DOHH2 (cell line): ENCODE measurements around the gene NR1H2.

Experiments used
- H3F3A ChIP-seq: fragments of 200-600 bp; sonication (generic), shearing (Covaris generic); 2 replicates; pipeline ENCODE4 v1.6.0; 2016; ENCODE audit warnings: antibody characterized with exemption, mild to moderate bottlenecking; ENCODE audit not compliant: control insufficient read depth, insufficient read depth
- H3K27ac ChIP-seq: fragments of 200-600 bp; sonication (generic); 2 replicates; pipeline ENCODE4 v1.5.1; 2014; ENCODE audit warnings: low read depth, mild to moderate bottlenecking, low read length, moderate library complexity
- H3K27me3 ChIP-seq: fragments of 200-600 bp; sonication (generic); 2 replicates; pipeline ENCODE4 v1.6.1; 2014; ENCODE audit warnings: mild to moderate bottlenecking, low read length, mixed read lengths; ENCODE audit not compliant: control insufficient read depth
- H3K36me3 ChIP-seq: fragments of 200-600 bp; sonication (generic); 2 replicates; pipeline ENCODE4 v1.6.1; 2014; ENCODE audit warnings: mild to moderate bottlenecking, low read length, moderate library complexity, mixed read lengths; ENCODE audit not compliant: control insufficient read depth
- H3K4me1 ChIP-seq: fragments of 200-600 bp; sonication (generic); 2 replicates; pipeline ENCODE4 v1.6.1; 2014; ENCODE audit warnings: mild to moderate bottlenecking, low read length, mixed read lengths; ENCODE audit not compliant: control insufficient read depth
- H3K4me2 ChIP-seq: fragments of 200-600 bp; sonication (generic); 2 replicates; pipeline ENCODE4 v1.6.0; 2014; ENCODE audit warnings: mild to moderate bottlenecking, low read length, moderate library complexity
- H3K4me3 ChIP-seq: fragments of 200-600 bp; sonication (generic); 2 replicates; pipeline ENCODE4 v1.5.1; 2014; ENCODE audit warnings: mild to moderate bottlenecking, low read length, mixed read lengths
- H3K79me2 ChIP-seq: fragments of 200-600 bp; sonication (generic); 2 replicates; pipeline ENCODE4 v1.6.1; 2014; ENCODE audit warnings: mild to moderate bottlenecking, low read length, mixed read lengths; ENCODE audit not compliant: control insufficient read depth
- H3K9me2 ChIP-seq: fragments of 200-600 bp; sonication (generic); replicated peaks from 2 replicates; pipeline ENCODE4 v1.6.1; 2014; ENCODE audit warnings: mild to moderate bottlenecking, low read length, mixed read lengths; ENCODE audit not compliant: control insufficient read depth
- H3K9me3 ChIP-seq: fragments of 200-600 bp; sonication (generic); 2 replicates; pipeline ENCODE4 v1.6.1; 2014; ENCODE audit warnings: antibody characterized with exemption, low read length, mixed read lengths; ENCODE audit not compliant: control insufficient read depth, insufficient read depth
- H4K20me1 ChIP-seq: fragments of 200-600 bp; sonication (generic); 2 replicates; pipeline ENCODE4 v1.6.0; 2014; ENCODE audit warnings: low read depth, mild to moderate bottlenecking, antibody characterized with exemption, low read length, moderate library complexity; ENCODE audit not compliant: control insufficient read depth, insufficient read depth
- EZH2phosphoT487 ChIP-seq: fragments of 200-600 bp; sonication (generic); IDR thresholded peaks from 2 replicates; pipeline ENCODE4 v1.6.1; 2017; ENCODE audit warnings: borderline replicate concordance, mild to moderate bottlenecking, antibody characterized with exemption, low read length, moderate library complexity, mixed read lengths
- TF ChIP-seq, protein P1 (sequence below): fragments of 200-600 bp; sonication (generic); IDR thresholded peaks from one replicate; pipeline ENCODE4 v1.5.1; 2014; ENCODE audit warnings: antibody characterized with exemption, mild to moderate bottlenecking, low read depth, low read length; ENCODE audit not compliant: poor library complexity, severe bottlenecking

NR1H2 gene

GRCh38 chr19:50425581-50425980 is 49.3 kb downstream of the NR1H2 start:
- peaks cover 77% of the 10 kb centered on the region for H3K36me3 ChIP-seq
- TF ChIP-seq EZH2phosphoT487, result no peak
- TF ChIP-seq, protein P1, sequence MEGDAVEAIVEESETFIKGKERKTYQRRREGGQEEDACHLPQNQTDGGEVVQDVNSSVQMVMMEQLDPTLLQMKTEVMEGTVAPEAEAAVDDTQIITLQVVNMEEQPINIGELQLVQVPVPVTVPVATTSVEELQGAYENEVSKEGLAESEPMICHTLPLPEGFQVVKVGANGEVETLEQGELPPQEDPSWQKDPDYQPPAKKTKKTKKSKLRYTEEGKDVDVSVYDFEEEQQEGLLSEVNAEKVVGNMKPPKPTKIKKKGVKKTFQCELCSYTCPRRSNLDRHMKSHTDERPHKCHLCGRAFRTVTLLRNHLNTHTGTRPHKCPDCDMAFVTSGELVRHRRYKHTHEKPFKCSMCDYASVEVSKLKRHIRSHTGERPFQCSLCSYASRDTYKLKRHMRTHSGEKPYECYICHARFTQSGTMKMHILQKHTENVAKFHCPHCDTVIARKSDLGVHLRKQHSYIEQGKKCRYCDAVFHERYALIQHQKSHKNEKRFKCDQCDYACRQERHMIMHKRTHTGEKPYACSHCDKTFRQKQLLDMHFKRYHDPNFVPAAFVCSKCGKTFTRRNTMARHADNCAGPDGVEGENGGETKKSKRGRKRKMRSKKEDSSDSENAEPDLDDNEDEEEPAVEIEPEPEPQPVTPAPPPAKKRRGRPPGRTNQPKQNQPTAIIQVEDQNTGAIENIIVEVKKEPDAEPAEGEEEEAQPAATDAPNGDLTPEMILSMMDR, result no peak
- peaks cover 34% of the 10 kb centered on the region for H3K79me2 ChIP-seq
- no peak overlapping the region for H3K4me3 ChIP-seq
- H3K9me2 ChIP-seq, result no peaks in the 10 kb centered on the region
- no peaks in the 10 kb centered on the region for H3K9me3 ChIP-seq
- H4K20me1 ChIP-seq, result peaks cover 18% of the 10 kb centered on the region; the same call in 1 of the 2 replicates
- no peak overlapping the region; the same call in 1 of the 2 replicates for H3K27ac ChIP-seq
- peaks cover 82% of the 10 kb centered on the region for H3K4me1 ChIP-seq
- H3F3A ChIP-seq, result peaks cover 61% of the 10 kb centered on the region
- H3K27me3 ChIP-seq, result no peaks in the 10 kb centered on the region
- no peak overlapping the region for H3K4me2 ChIP-seq

GRCh38 chr19:50427318-50427925 is 51.2 kb downstream of the NR1H2 start:
- peaks cover 7% of the 10 kb centered on the region; the same call in 1 of the 2 replicates for H4K20me1 ChIP-seq
- peak overlapping the region; percentile 84 for H3K4me2 ChIP-seq
- no peaks in the 10 kb centered on the region for H3K9me3 ChIP-seq
- H3F3A ChIP-seq, result peaks cover 64% of the 10 kb centered on the region
- no peaks in the 10 kb centered on the region for H3K9me2 ChIP-seq
- H3K27ac ChIP-seq, result peak overlapping the region; percentile 96
- H3K36me3 ChIP-seq, result peaks cover 60% of the 10 kb centered on the region
- H3K4me3 ChIP-seq, result peak overlapping the region; percentile 80
- no peak for TF ChIP-seq EZH2phosphoT487
- TF ChIP-seq, protein P1, result no peak
- H3K4me1 ChIP-seq, result peaks cover 76% of the 10 kb centered on the region
- no peaks in the 10 kb centered on the region for H3K27me3 ChIP-seq
- H3K79me2 ChIP-seq, result peaks cover 18% of the 10 kb centered on the region

- Histone ChIP-seq H3K9me3 (no peaks in the 10 kb centered on the region), H3K27ac (peak overlapping the region; percentile 96), H3K9me2 (no peaks in the 10 kb centered on the region), H3K4me1 (peaks cover 76% of the 10 kb centered on the region), H3K27me3 (no peaks in the 10 kb centered on the region), H3K4me2 (peak overlapping the region; percentile 84), H3K4me3 (peak overlapping the region; percentile 80), H3F3A (peaks cover 67% of the 10 kb centered on the region), H3K79me2 (peaks cover 17% of the 10 kb centered on the region), H3K36me3 (peaks cover 54% of the 10 kb centered on the region), H4K20me1 (peaks cover 7% of the 10 kb centered on the region; the same call in 1 of the 2 replicates)
- TF ChIP-seq EZH2phosphoT487, result no peak
- TF ChIP-seq, protein P1, result no peak
Measured at GRCh38 chr19:50427997-50428425, 51.8 kb downstream of the NR1H2 start.
